Thyroid gland (tissue), 4 donors: ENCODE results near the gene RRBP1. TPM values are rescaled to one million over a fixed set of nuclear protein-coding genes. Genes with fewer than 3 reads are reported as not detected.

Source experiments
- DNase-seq, 2 donors: peaks; one replicate each; pipeline ENCODE4 v3.0.0-alpha.2; 2019
- H3K27ac ChIP-seq, 3 donors: fragments of 200-600 bp; sonication (generic); 1 replicate in 2 of 3; 2 replicates in 1 of 3; pipeline ENCODE4 v1.5.1; 2016 to 2019; ENCODE audit warnings: mild to moderate bottlenecking in 1 of 3, moderate library complexity in 1 of 3
- H3K27me3 ChIP-seq: fragments of 200-600 bp; sonication (generic); one replicate; pipeline ENCODE4 v1.5.1; 2019
- H3K36me3 ChIP-seq, 2 donors: fragments of 200-600 bp; sonication (generic); one replicate each; pipeline ENCODE4 v1.5.1; 2016 to 2019
- H3K4me1 ChIP-seq, 2 donors: fragments of 200-600 bp; sonication (generic); one replicate each; pipeline ENCODE4 v1.5.1; 2017 to 2019
- H3K4me3 ChIP-seq, 3 donors: fragments of 200-600 bp; sonication (generic); replicated peaks in 1 of 3; 1 replicate in 2 of 3; 2 replicates in 1 of 3; pipeline ENCODE4 v1.5.1; 2016; ENCODE audit warnings: mild to moderate bottlenecking in 1 of 3
- H3K9me3 ChIP-seq: fragments of 200-600 bp; sonication (generic); one replicate; pipeline ENCODE4 v1.5.1; 2017
- CTCF ChIP-seq, 6 experiments: fragments of 200-600 bp in 3 of 6; fragments of 450-650 bp in 3 of 6; sonication (generic) in 3 of 6; IDR thresholded peaks; one replicate each; pipeline ENCODE4 v1.5.1; 2016 to 2019; ENCODE audit warnings: antibody characterized with exemption in 6 of 6, mild to moderate bottlenecking in 2 of 6, inconsistent platforms in 1 of 6, moderate library complexity in 1 of 6
- POLR2A ChIP-seq, 2 donors: fragments of 450-650 bp; IDR thresholded peaks; one replicate each; pipeline ENCODE4 v1.6.1; 2017; ENCODE audit warnings: antibody characterized with exemption in 2 of 2, mild to moderate bottlenecking in 2 of 2, moderate library complexity in 1 of 2
- WGBS, 2 donors: methylation state at CpG; one replicate each; pipeline ENCODE4 v1.1.5; 2017; 5-methylcytosine and 5-hydroxymethylcytosine counted together
- intact Hi-C: fragments of 100-400 bp; cut with DNase I; formaldehyde crosslinking; loops from one replicate; pipeline ENCODE4 v1.15.1; 2023
- total RNA-seq, 4 donors: library from RNA; depleted of rRNA; stranded (reverse); fragments of >200 nt; gene quantifications; one replicate each; pipeline ENCODE4 v1.2.3, GENCODE V29; 2016

The RRBP1 gene
- total RNA-seq, 4 donors from 2014 or later: 149 to 287 (median 221) TPM

GRCh38 chr20:17680836-17681725 is 961 bp downstream of the RRBP1 start:
- H3K27ac ChIP-seq: peak overlapping the region; percentile 85 to 92 (median 91)
- H3K4me3 ChIP-seq: peak overlapping the region; percentile 76 to 91 (median 81)
- peaks cover 4 to 11% of the 10 kb centered on the region in 2 donors for H3K36me3 ChIP-seq
- 2% methylated on average over 28 of the region's 110 CpGs; no CpG with 5 or more reads in 1 of the 2 donors for WGBS, 2 donors
- DNase-seq: peak; percentile 84 to 87
- H3K27me3 ChIP-seq: no peaks in the 10 kb centered on the region
- no peaks in the 10 kb centered on the region for H3K9me3 ChIP-seq
- intact Hi-C loops: loop anchor here (10.0 kb wide), 1 partner anchor 214 kb away; no protein-coding TSS in a partner anchor
- H3K4me1 ChIP-seq: peaks cover 41% of the 10 kb centered on the region in 2 donors
- TF ChIP-seq POLR2A (IDR thresholded peaks at IDR 0.05): peak in 1 of 2 donors; percentile 40
- TF ChIP-seq CTCF (IDR thresholded peaks at IDR 0.05): peak in 3 of 6 experiments; percentile 94 to 95 (median 95)

- DNase-seq: peak; percentile 39 to 50
- H3K27me3 ChIP-seq: no peaks in the 10 kb centered on the region
These were observed 1.9 kb downstream of the RRBP1 start for GRCh38 chr20:17679941-17680835.

GRCh38 chr20:17678886-17679285 is 3.2 kb downstream of the RRBP1 start:
- TF ChIP-seq POLR2A (IDR thresholded peaks at IDR 0.05): no peak
- TF ChIP-seq CTCF (IDR thresholded peaks at IDR 0.05): no peak
- no peak for DNase-seq
- Histone ChIP-seq H3K9me3 (no peaks in the 10 kb centered on the region), H3K27me3 (no peaks in the 10 kb centered on the region), H3K27ac (peak overlapping the region in 2 of 3 donors; percentile 39 to 91), H3K36me3 (peaks cover 4 to 11% of the 10 kb centered on the region in 2 donors), H3K4me1 (peaks cover 59 to 62% of the 10 kb centered on the region in 2 donors), H3K4me3 (no peak overlapping the region)
- 79 to 84% methylated on average over 3 of the region's 3 CpGs for WGBS, 2 donors
- intact Hi-C loops: no loop called here

More at GRCh38 chr20:17679941-17680835, 1.9 kb downstream of the RRBP1 start:
- intact Hi-C loops: loop anchor here (10.0 kb wide), 1 partner anchor 215 kb away; no protein-coding TSS in a partner anchor
- Histone ChIP-seq H3K27ac (peak overlapping the region; percentile 85 to 92 (median 91)), H3K4me1 (peaks cover 50% of the 10 kb centered on the region in 2 donors), H3K4me3 (peak overlapping the region; percentile 76 to 91 (median 81)), H3K36me3 (peaks cover 4 to 11% of the 10 kb centered on the region in 2 donors), H3K9me3 (no peaks in the 10 kb centered on the region)
- TF ChIP-seq POLR2A (IDR thresholded peaks at IDR 0.05): no peak
- no peak for TF ChIP-seq CTCF (IDR thresholded peaks at IDR 0.05)
- WGBS, 2 donors: 10 to 20% methylated on average over 16 to 27 of the region's 27 CpGs

- no peaks in the 10 kb centered on the region for H3K9me3 ChIP-seq
- TF ChIP-seq POLR2A (IDR thresholded peaks at IDR 0.05): no peak
- no peak for TF ChIP-seq CTCF (IDR thresholded peaks at IDR 0.05)
- H3K36me3 ChIP-seq: peaks cover 4 to 11% of the 10 kb centered on the region in 2 donors
- intact Hi-C loops: no loop called here
- 72 to 86% methylated on average over 2 of the region's 2 CpGs for WGBS, 2 donors
- no peak overlapping the region for H3K4me3 ChIP-seq
- peaks cover 59 to 62% of the 10 kb centered on the region in 2 donors for H3K4me1 ChIP-seq
- no peak for DNase-seq
- H3K27ac ChIP-seq: peak overlapping the region; percentile 9 to 91 (median 39)
- no peaks in the 10 kb centered on the region for H3K27me3 ChIP-seq
These were observed 3.7 kb downstream of the RRBP1 start for GRCh38 chr20:17678295-17678694.
